Uterus (tissue), 4 donors: ENCODE results near the gene B4GALT7. TPM values are rescaled to one million over a fixed set of nuclear protein-coding genes. Genes with fewer than 3 reads are reported as not detected.

ENCODE experiments used
- DNase-seq, 2 donors: peaks; one replicate each; pipeline ENCODE4 v3.0.0-alpha.2; 2019 to 2020
- H3K27ac ChIP-seq, 2 donors: fragments of 200-600 bp; sonication (generic); 1 replicate in 1 of 2; 2 replicates in 1 of 2; pipeline ENCODE4 v1.5.1; 2016 to 2018
- H3K27me3 ChIP-seq, 2 donors: fragments of 200-600 bp; sonication (generic); one replicate each; pipeline ENCODE4 v1.5.1; 2018 to 2019; ENCODE audit warnings: control low read depth in 1 of 2
- H3K36me3 ChIP-seq, 2 donors: fragments of 200-600 bp; sonication (generic); one replicate each; pipeline ENCODE4 v1.5.1; 2019; ENCODE audit warnings: control low read depth in 1 of 2
- H3K4me1 ChIP-seq, 2 donors: fragments of 200-600 bp; sonication (generic); one replicate each; pipeline ENCODE4 v1.5.1; 2018 to 2019; ENCODE audit warnings: control low read depth in 1 of 2
- H3K4me3 ChIP-seq, 2 donors: fragments of 200-600 bp; sonication (generic); 1 replicate in 1 of 2; 2 replicates in 1 of 2; pipeline ENCODE4 v1.5.1; 2018 to 2019; ENCODE audit warnings: mild to moderate bottlenecking in 1 of 2
- H3K9me3 ChIP-seq, 2 donors: fragments of 200-600 bp; sonication (generic); one replicate each; pipeline ENCODE4 v1.5.1; 2019; ENCODE audit warnings: control low read depth in 1 of 2
- CTCF ChIP-seq, 4 experiments: fragments of 200-600 bp in 2 of 4; fragments of 450-650 bp in 2 of 4; sonication (generic) in 2 of 4; IDR thresholded peaks; one replicate each; pipeline ENCODE4 v1.5.1; 2016 to 2019; ENCODE audit warnings: antibody characterized with exemption in 4 of 4, mild to moderate bottlenecking in 2 of 4, moderate library complexity in 1 of 4
- POLR2A ChIP-seq, 2 donors: fragments of 450-650 bp; IDR thresholded peaks; one replicate each; pipeline ENCODE4 v1.6.1; 2016; ENCODE audit warnings: antibody characterized with exemption in 2 of 2, mild to moderate bottlenecking in 1 of 2, moderate library complexity in 1 of 2
- intact Hi-C: fragments of 100-400 bp; cut with DNase I; formaldehyde crosslinking; loops from one replicate; pipeline ENCODE4 v1.15.1; 2023; ENCODE audit warnings: low total_unique reads
- total RNA-seq, 4 donors: library from RNA; depleted of rRNA in 3 of 4; stranded (reverse); fragments of >200 nt in 3 of 4; gene quantifications; one replicate each; pipeline versions ENCODE4 v1.1.0 to v1.2.4, GENCODE V29; 2014 to 2023
- donor health status: DM: yes; HTN: yes; CAD: no.

Gene B4GALT7
- total RNA-seq, 4 donors from 2014 or later, result 5.1 to 27.8 (median 24.5) TPM

DNA sequence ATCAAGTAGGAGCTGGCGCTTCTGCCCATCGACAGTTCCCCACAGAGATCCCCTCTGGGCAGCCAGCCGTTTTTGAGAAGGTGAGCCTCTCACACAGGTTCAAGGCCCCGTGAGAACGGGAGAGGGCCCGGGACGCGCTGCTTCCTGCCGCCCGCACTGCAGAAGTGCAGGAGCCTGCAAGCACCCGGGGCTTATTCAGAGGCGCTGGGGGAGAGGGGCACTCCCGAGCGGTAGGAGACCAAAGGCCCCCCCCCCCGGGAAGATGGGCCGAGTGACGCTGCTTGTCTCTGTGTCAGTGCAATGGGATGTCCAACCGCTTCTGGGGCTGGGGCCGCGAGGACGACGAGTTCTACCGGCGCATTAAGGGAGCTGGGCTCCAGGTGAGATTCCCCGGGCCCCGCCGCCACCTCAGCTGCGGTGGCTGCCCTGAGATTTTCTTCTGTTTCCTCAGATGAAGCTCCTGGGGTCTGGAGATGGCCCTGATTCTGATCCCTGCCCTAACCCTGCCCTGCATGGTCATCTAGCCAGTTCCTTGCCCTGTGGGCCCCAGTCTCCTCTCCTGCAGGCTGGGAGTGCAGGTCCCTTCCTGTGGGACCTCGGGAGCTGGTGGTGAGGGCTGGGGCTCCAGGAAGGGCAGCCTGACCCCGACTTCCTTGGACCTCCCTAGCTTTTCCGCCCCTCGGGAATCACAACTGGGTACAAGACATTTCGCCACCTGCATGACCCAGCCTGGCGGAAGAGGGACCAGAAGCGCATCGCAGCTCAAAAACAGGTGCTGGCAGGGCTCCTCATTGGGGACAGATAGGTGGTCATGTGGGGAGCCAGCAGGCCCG, 8.5 kb downstream of the B4GALT7 start:
- TF ChIP-seq CTCF (IDR thresholded peaks at IDR 0.05) (no peak), POLR2A (IDR thresholded peaks at IDR 0.05) (no peak)
- H3K9me3 ChIP-seq, result no peaks in the 10 kb centered on the region
- H3K27ac ChIP-seq, result no peak overlapping the region
- no peaks in the 10 kb centered on the region for H3K27me3 ChIP-seq
- intact Hi-C loops, result no loop called here
- no peaks in the 10 kb centered on the region for H3K36me3 ChIP-seq
- H3K4me3 ChIP-seq, result no peak overlapping the region
- DNase-seq, result no peak
- H3K4me1 ChIP-seq, result peaks cover 0 to 3% of the 10 kb centered on the region in 2 donors

GRCh38 chr5:177609076-177610059, 9.4 kb downstream of the B4GALT7 start:
- Histone ChIP-seq H3K27ac (no peak overlapping the region), H3K36me3 (no peaks in the 10 kb centered on the region), H3K27me3 (no peaks in the 10 kb centered on the region), H3K4me1 (peaks cover 0 to 3% of the 10 kb centered on the region in 2 donors), H3K4me3 (no peak overlapping the region), H3K9me3 (no peaks in the 10 kb centered on the region)
- intact Hi-C loops, result no loop called here
- no peak for DNase-seq
- TF ChIP-seq POLR2A (IDR thresholded peaks at IDR 0.05) (no peak), CTCF (IDR thresholded peaks at IDR 0.05) (no peak)

- no peak overlapping the region for H3K27ac ChIP-seq
- no peak for TF ChIP-seq CTCF (IDR thresholded peaks at IDR 0.05)
- no peak for TF ChIP-seq POLR2A (IDR thresholded peaks at IDR 0.05)
These were observed 10.3 kb downstream of the B4GALT7 start for GRCh38 chr5:177610131-177610769.

GRCh38 chr5:177610770-177611445, 11.0 kb downstream of the B4GALT7 start:
- Histone ChIP-seq H3K27me3 (no peaks in the 10 kb centered on the region), H3K27ac (no peak overlapping the region), H3K9me3 (no peaks in the 10 kb centered on the region), H3K4me3 (no peak overlapping the region), H3K36me3 (no peaks in the 10 kb centered on the region), H3K4me1 (peaks cover 0 to 3% of the 10 kb centered on the region in 2 donors)
- no peak for TF ChIP-seq CTCF (IDR thresholded peaks at IDR 0.05)
- no peak for TF ChIP-seq POLR2A (IDR thresholded peaks at IDR 0.05)
- no peak for DNase-seq
- intact Hi-C loops, result no loop called here

More at GRCh38 chr5:177610131-177610769, 10.3 kb downstream of the B4GALT7 start:
- DNase-seq, result no peak
- H3K36me3 ChIP-seq, result no peaks in the 10 kb centered on the region
- no peak overlapping the region for H3K4me3 ChIP-seq
- intact Hi-C loops, result no loop called here
- peaks cover 0 to 3% of the 10 kb centered on the region in 2 donors for H3K4me1 ChIP-seq
- H3K27me3 ChIP-seq, result no peaks in the 10 kb centered on the region
- no peaks in the 10 kb centered on the region for H3K9me3 ChIP-seq
